GM23338 (cell line): Measurements from ENCODE around the gene PVRIG. TPM values are rescaled to one million over a fixed set of nuclear protein-coding genes. Genes with fewer than 3 reads are reported as not detected.

Source experiments
- ATAC-seq: fragments of 200-7000 bp; cut with Tn5 transposase; 3 replicates; pipeline ENCODE4 v1.9.1; 2020
- DNase-seq: peaks from one replicate; pipeline ENCODE4 v3.0.0-alpha.2; 2015; ENCODE audit warnings: low spot score
- H2AFZ ChIP-seq: fragments of 200-600 bp; sonication (generic); 2 replicates; pipeline ENCODE4 v1.8.0; 2016; ENCODE audit warnings: antibody characterized with exemption, mild to moderate bottlenecking, moderate library complexity
- H3F3A ChIP-seq: fragments of 200-600 bp; sonication (generic); replicated peaks from 2 replicates; pipeline ENCODE4 v1.8.0; 2017; ENCODE audit warnings: antibody characterized with exemption, mixed run types, low read depth
- H3K27ac ChIP-seq: fragments of 200-600 bp; sonication (generic); 2 replicates; pipeline ENCODE4 v1.6.1; 2016; ENCODE audit warnings: low read depth
- H3K27me3 ChIP-seq: fragments of 200-600 bp; sonication (generic); 2 replicates; pipeline ENCODE4 v1.8.0; 2016; ENCODE audit warnings: mild to moderate bottlenecking, mixed run types, moderate library complexity; ENCODE audit not compliant: insufficient read depth
- H3K36me3 ChIP-seq: fragments of 200-600 bp; sonication (generic); 2 replicates; pipeline ENCODE4 v1.8.0; 2016; ENCODE audit warnings: mild to moderate bottlenecking; ENCODE audit not compliant: insufficient read depth
- H3K4me1 ChIP-seq: fragments of 200-600 bp; sonication (generic); 2 replicates; pipeline ENCODE4 v1.8.0; 2016; ENCODE audit warnings: mild to moderate bottlenecking, moderate library complexity; ENCODE audit not compliant: insufficient read depth
- H3K4me2 ChIP-seq: fragments of 200-600 bp; sonication (generic); 2 replicates; pipeline ENCODE4 v1.7.1; 2017; ENCODE audit warnings: mixed run types
- H3K4me3 ChIP-seq: fragments of 200-600 bp; sonication (generic); 2 replicates; pipeline ENCODE4 v1.6.1; 2016; ENCODE audit warnings: mixed run types
- H3K79me2 ChIP-seq: fragments of 200-600 bp; sonication (generic); replicated peaks from 2 replicates; pipeline ENCODE4 v1.8.0; 2017; ENCODE audit warnings: mild to moderate bottlenecking; ENCODE audit not compliant: insufficient read depth
- H3K9me2 ChIP-seq: fragments of 200-600 bp; sonication (generic); 2 replicates; pipeline ENCODE4 v1.8.0; 2017; ENCODE audit not compliant: insufficient read depth
- H4K20me1 ChIP-seq: fragments of 200-600 bp; sonication (generic); replicated peaks from 2 replicates; pipeline ENCODE4 v1.8.0; 2017; ENCODE audit warnings: mild to moderate bottlenecking; ENCODE audit not compliant: insufficient read depth
- H3K27ac Mint-ChIP-seq: 2 replicates; pipeline ENCODE4 v1.8.0; 2020; ENCODE audit warnings: inconsistent platforms, mild to moderate bottlenecking, moderate library complexity, mixed read lengths
- H3K27me3 Mint-ChIP-seq: 3 replicates; pipeline ENCODE4 v1.8.0; 2022; ENCODE audit warnings: low read depth, mild to moderate bottlenecking, moderate library complexity, mixed read lengths, inconsistent platforms; ENCODE audit not compliant: insufficient read depth, poor library complexity
- H3K36me3 Mint-ChIP-seq: 3 replicates; pipeline ENCODE4 v1.8.0; 2021; ENCODE audit warnings: low read depth, mild to moderate bottlenecking, inconsistent platforms, moderate library complexity, mixed read lengths
- H3K4me1 Mint-ChIP-seq: 3 replicates; pipeline ENCODE4 v1.8.0; 2020; ENCODE audit warnings: mild to moderate bottlenecking, inconsistent platforms, mixed read lengths
- H3K4me3 Mint-ChIP-seq: 3 replicates; pipeline ENCODE4 v1.8.0; 2021; ENCODE audit warnings: moderate library complexity, mild to moderate bottlenecking, inconsistent platforms, mixed read lengths
- H3K9me3 Mint-ChIP-seq: 3 replicates; pipeline ENCODE4 v1.8.0; 2020; ENCODE audit warnings: moderate library complexity, mild to moderate bottlenecking, inconsistent platforms, mixed read lengths
- CREB1 ChIP-seq: fragments of 250-450 bp; sonication (Bioruptor Pico); IDR thresholded peaks from 2 replicates; pipeline ENCODE4 v1.5.0; 2020; ENCODE audit warnings: low read depth, mild to moderate bottlenecking, moderate library complexity
- EZH2 ChIP-seq: fragments of 200-600 bp; sonication (generic); IDR thresholded peaks from one replicate; pipeline ENCODE4 v1.8.0; 2017; ENCODE audit warnings: antibody characterized with exemption, mild to moderate bottlenecking, low read depth; ENCODE audit not compliant: unreplicated experiment
- EZH2phosphoT487 ChIP-seq: fragments of 200-600 bp; sonication (generic); IDR thresholded peaks from one replicate; pipeline ENCODE4 v1.8.1; 2018; ENCODE audit warnings: antibody characterized with exemption; ENCODE audit not compliant: unreplicated experiment
- JUNB ChIP-seq: IDR thresholded peaks from one replicate; pipeline ENCODE4 v1.6.1; 2016; ENCODE audit warnings: antibody characterized with exemption; ENCODE audit not compliant: unreplicated experiment
- NANOG ChIP-seq: IDR thresholded peaks from 2 replicates; pipeline ENCODE4 v1.6.1; 2016; ENCODE audit warnings: antibody characterized with exemption, borderline replicate concordance
- POLR2AphosphoS5 ChIP-seq: IDR thresholded peaks from 2 replicates; pipeline ENCODE4 v1.6.1; 2016; ENCODE audit warnings: antibody characterized with exemption, low read depth
- STAT1 ChIP-seq: IDR thresholded peaks from one replicate; pipeline ENCODE4 v1.6.1; 2016; ENCODE audit warnings: antibody characterized with exemption; ENCODE audit not compliant: unreplicated experiment
- ZNF114 ChIP-seq: fragments of 250-450 bp; sonication (Bioruptor Pico); IDR thresholded peaks from 2 replicates; pipeline ENCODE4 v1.5.0; 2020; ENCODE audit warnings: mild to moderate bottlenecking, moderate library complexity
- ZNF331 ChIP-seq: fragments of 250-450 bp; sonication (Bioruptor Pico); IDR thresholded peaks from 2 replicates; pipeline ENCODE4 v1.5.0; 2020; ENCODE audit warnings: low read depth, mild to moderate bottlenecking, moderate library complexity
- polyA plus RNA-seq: library from polyadenylated mRNA; unstranded; fragments of >200 nt; fragmentation: Nextera tagmentation; extraction: Ambion mirVana; gene quantifications from 2 replicates; pipeline ENCODE4 v1.2.1, GENCODE V29; 2016
- total RNA-seq: library from RNA; depleted of rRNA; stranded (reverse); fragments of >200 nt; shearing (Covaris generic); gene quantifications from 2 replicates; pipeline ENCODE4 v1.2.3, GENCODE V29; 2014
- TF ChIP-seq, protein P1 (sequence below): IDR thresholded peaks from one replicate; pipeline ENCODE4 v1.6.1; 2018; ENCODE audit warnings: antibody characterized with exemption; ENCODE audit not compliant: unreplicated experiment
- TF ChIP-seq, protein P2 (sequence below): fragments of 250-450 bp; sonication (Bioruptor Pico); IDR thresholded peaks from 2 replicates; pipeline ENCODE4 v1.5.0; 2020; ENCODE audit warnings: mild to moderate bottlenecking, moderate library complexity
- TF ChIP-seq, protein P3 (sequence below): IDR thresholded peaks from 2 replicates; pipeline ENCODE4 v1.6.1; 2016; ENCODE audit warnings: antibody characterized with exemption
- TF ChIP-seq, protein P4 (sequence below), 2 experiments: fragments of 200-600 bp in 1 of 2; sonication (generic) in 1 of 2; conservative IDR thresholded peaks; 2 replicates each; pipeline versions ENCODE4 v1.5.1 to v1.6.1; 2016 to 2017; ENCODE audit warnings: antibody characterized with exemption in 2 of 2, low read depth in 2 of 2, mild to moderate bottlenecking in 2 of 2, moderate library complexity in 1 of 2

PVRIG gene
- total and polyA plus RNA-seq, 2 experiments from 2014 or later, result 1.1 TPM; not detected in 1

DNA sequence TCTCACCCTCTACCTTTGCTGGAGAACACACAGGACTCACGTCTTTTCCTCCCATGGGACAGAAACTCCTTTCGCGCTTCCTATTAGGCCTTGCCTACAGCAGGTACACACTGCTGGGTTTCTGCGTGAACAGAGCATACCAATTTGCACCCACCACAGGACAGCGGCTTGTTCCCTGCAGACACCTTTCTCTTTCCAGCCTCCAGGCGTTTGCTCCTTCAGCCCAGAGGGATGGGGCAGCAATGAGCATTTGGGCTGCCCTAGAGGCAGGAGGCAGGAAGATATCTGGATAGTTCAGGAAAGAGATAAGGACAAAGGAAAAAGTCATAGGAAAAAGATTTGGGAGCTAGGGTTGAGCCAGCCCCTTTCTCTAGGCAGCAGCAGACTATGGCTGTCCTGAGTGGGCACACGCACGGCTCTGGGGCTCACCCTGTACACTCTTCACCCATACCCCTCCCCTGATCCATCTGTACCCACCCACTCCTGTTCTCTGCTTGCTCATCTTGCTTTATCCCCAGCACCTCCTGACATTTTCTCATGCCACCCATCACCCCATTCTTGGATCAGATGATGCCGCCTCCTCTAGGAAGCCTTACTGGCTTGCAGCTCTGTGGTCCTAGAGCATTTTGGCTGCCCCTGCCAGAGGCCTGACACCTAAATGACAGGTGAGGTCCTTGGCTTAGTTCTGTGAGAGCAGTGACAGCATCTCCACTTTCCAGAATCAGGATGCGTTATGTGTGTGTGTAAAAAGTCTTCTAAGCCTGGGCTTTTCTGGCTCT, 47.0 kb downstream of the PVRIG start:
- Histone ChIP-seq H3K4me1 (peaks cover 10% of the 10 kb centered on the region; the same call in 1 of the 2 replicates), H3K9me2 (no peaks in the 10 kb centered on the region), H3K79me2 (peaks cover 62% of the 10 kb centered on the region), H4K20me1 (peaks cover 14% of the 10 kb centered on the region), H3K4me3 (no peak overlapping the region), H3K27me3 (no peaks in the 10 kb centered on the region), H3K27ac (peak overlapping the region; percentile 19; the same call in 1 of the 2 replicates), H3K4me2 (no peak overlapping the region), H2AFZ (no peak overlapping the region), H3K36me3 (no peaks in the 10 kb centered on the region), H3F3A (0 out of 2 replicates have a peak, but pooled peaks cover 6% of the 10 kb centered on the region)
- Mint-ChIP-seq H3K9me3 (no peaks in the 10 kb centered on the region), H3K4me3 (no peak overlapping the region), H3K27ac (no peak overlapping the region), H3K36me3 (peaks cover 4% of the 10 kb centered on the region; the same call in 1 of the 3 replicates), H3K4me1 (peaks cover 33% of the 10 kb centered on the region), H3K27me3 (peaks cover 12% of the 10 kb centered on the region)
- ATAC-seq (peak; percentile 15), DNase-seq (no peak)
- TF ChIP-seq, protein P1, sequence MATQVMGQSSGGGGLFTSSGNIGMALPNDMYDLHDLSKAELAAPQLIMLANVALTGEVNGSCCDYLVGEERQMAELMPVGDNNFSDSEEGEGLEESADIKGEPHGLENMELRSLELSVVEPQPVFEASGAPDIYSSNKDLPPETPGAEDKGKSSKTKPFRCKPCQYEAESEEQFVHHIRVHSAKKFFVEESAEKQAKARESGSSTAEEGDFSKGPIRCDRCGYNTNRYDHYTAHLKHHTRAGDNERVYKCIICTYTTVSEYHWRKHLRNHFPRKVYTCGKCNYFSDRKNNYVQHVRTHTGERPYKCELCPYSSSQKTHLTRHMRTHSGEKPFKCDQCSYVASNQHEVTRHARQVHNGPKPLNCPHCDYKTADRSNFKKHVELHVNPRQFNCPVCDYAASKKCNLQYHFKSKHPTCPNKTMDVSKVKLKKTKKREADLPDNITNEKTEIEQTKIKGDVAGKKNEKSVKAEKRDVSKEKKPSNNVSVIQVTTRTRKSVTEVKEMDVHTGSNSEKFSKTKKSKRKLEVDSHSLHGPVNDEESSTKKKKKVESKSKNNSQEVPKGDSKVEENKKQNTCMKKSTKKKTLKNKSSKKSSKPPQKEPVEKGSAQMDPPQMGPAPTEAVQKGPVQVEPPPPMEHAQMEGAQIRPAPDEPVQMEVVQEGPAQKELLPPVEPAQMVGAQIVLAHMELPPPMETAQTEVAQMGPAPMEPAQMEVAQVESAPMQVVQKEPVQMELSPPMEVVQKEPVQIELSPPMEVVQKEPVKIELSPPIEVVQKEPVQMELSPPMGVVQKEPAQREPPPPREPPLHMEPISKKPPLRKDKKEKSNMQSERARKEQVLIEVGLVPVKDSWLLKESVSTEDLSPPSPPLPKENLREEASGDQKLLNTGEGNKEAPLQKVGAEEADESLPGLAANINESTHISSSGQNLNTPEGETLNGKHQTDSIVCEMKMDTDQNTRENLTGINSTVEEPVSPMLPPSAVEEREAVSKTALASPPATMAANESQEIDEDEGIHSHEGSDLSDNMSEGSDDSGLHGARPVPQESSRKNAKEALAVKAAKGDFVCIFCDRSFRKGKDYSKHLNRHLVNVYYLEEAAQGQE, result no peak
- TF ChIP-seq EZH2 (no peak), CREB1 (CRISPR knock-in tag) (no peak), ZNF114 (CRISPR knock-in tag) (no peak), STAT1 (no peak), ZNF331 (no peak), JUNB (no peak), EZH2phosphoT487 (no peak), POLR2AphosphoS5 (no peak), NANOG (no peak)
- TF ChIP-seq, protein P2, sequence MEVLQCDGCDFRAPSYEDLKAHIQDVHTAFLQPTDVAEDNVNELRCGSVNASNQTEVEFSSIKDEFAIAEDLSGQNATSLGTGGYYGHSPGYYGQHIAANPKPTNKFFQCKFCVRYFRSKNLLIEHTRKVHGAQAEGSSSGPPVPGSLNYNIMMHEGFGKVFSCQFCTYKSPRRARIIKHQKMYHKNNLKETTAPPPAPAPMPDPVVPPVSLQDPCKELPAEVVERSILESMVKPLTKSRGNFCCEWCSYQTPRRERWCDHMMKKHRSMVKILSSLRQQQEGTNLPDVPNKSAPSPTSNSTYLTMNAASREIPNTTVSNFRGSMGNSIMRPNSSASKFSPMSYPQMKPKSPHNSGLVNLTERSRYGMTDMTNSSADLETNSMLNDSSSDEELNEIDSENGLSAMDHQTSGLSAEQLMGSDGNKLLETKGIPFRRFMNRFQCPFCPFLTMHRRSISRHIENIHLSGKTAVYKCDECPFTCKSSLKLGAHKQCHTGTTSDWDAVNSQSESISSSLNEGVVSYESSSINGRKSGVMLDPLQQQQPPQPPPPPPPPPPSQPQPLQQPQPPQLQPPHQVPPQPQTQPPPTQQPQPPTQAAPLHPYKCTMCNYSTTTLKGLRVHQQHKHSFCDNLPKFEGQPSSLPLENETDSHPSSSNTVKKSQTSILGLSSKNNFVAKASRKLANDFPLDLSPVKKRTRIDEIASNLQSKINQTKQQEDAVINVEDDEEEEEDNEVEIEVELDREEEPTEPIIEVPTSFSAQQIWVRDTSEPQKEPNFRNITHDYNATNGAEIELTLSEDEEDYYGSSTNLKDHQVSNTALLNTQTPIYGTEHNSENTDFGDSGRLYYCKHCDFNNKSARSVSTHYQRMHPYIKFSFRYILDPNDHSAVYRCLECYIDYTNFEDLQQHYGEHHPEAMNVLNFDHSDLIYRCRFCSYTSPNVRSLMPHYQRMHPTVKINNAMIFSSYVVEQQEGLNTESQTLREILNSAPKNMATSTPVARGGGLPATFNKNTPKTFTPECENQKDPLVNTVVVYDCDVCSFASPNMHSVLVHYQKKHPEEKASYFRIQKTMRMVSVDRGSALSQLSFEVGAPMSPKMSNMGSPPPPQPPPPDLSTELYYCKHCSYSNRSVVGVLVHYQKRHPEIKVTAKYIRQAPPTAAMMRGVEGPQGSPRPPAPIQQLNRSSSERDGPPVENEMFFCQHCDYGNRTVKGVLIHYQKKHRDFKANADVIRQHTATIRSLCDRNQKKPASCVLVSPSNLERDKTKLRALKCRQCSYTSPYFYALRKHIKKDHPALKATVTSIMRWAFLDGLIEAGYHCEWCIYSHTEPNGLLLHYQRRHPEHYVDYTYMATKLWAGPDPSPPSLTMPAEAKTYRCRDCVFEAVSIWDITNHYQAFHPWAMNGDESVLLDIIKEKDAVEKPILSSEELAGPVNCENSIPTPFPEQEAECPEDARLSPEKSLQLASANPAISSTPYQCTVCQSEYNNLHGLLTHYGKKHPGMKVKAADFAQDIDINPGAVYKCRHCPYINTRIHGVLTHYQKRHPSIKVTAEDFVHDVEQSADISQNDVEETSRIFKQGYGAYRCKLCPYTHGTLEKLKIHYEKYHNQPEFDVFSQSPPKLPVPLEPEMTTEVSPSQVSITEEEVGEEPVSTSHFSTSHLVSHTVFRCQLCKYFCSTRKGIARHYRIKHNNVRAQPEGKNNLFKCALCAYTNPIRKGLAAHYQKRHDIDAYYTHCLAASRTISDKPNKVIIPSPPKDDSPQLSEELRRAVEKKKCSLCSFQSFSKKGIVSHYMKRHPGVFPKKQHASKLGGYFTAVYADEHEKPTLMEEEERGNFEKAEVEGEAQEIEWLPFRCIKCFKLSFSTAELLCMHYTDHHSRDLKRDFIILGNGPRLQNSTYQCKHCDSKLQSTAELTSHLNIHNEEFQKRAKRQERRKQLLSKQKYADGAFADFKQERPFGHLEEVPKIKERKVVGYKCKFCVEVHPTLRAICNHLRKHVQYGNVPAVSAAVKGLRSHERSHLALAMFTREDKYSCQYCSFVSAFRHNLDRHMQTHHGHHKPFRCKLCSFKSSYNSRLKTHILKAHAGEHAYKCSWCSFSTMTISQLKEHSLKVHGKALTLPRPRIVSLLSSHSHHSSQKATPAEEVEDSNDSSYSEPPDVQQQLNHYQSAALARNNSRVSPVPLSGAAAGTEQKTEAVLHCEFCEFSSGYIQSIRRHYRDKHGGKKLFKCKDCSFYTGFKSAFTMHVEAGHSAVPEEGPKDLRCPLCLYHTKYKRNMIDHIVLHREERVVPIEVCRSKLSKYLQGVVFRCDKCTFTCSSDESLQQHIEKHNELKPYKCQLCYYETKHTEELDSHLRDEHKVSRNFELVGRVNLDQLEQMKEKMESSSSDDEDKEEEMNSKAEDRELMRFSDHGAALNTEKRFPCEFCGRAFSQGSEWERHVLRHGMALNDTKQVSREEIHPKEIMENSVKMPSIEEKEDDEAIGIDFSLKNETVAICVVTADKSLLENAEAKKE (CRISPR knock-in tag), result no peak
- TF ChIP-seq, protein P3, sequence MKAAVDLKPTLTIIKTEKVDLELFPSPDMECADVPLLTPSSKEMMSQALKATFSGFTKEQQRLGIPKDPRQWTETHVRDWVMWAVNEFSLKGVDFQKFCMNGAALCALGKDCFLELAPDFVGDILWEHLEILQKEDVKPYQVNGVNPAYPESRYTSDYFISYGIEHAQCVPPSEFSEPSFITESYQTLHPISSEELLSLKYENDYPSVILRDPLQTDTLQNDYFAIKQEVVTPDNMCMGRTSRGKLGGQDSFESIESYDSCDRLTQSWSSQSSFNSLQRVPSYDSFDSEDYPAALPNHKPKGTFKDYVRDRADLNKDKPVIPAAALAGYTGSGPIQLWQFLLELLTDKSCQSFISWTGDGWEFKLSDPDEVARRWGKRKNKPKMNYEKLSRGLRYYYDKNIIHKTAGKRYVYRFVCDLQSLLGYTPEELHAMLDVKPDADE, result no peak
- TF ChIP-seq, protein P4, sequence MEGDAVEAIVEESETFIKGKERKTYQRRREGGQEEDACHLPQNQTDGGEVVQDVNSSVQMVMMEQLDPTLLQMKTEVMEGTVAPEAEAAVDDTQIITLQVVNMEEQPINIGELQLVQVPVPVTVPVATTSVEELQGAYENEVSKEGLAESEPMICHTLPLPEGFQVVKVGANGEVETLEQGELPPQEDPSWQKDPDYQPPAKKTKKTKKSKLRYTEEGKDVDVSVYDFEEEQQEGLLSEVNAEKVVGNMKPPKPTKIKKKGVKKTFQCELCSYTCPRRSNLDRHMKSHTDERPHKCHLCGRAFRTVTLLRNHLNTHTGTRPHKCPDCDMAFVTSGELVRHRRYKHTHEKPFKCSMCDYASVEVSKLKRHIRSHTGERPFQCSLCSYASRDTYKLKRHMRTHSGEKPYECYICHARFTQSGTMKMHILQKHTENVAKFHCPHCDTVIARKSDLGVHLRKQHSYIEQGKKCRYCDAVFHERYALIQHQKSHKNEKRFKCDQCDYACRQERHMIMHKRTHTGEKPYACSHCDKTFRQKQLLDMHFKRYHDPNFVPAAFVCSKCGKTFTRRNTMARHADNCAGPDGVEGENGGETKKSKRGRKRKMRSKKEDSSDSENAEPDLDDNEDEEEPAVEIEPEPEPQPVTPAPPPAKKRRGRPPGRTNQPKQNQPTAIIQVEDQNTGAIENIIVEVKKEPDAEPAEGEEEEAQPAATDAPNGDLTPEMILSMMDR (conservative IDR thresholded peaks at IDR 0.05; ENCODE audit: low read depth in 2 of 2), result no peak
